Chondrocyte (in vitro differentiated cells): ENCODE results near the gene MR1. TPM values are rescaled to one million over a fixed set of nuclear protein-coding genes. Genes with fewer than 3 reads are reported as not detected.
A peak's percentile ranks its signal among the peaks of the same experiment; 100 is the strongest.

ENCODE experiments used
- DNase-seq: peaks from one replicate; pipeline ENCODE4 v3.0.0; 2021; ENCODE audit warnings: mixed read lengths, low spot score
- H3K27ac Mint-ChIP-seq: one replicate; pipeline ENCODE4 v1.8.0; 2021; ENCODE audit warnings: mild to moderate bottlenecking, moderate library complexity, mixed read lengths; ENCODE audit not compliant: unreplicated experiment
- H3K27me3 Mint-ChIP-seq: 2 replicates; pipeline ENCODE4 v1.8.0; 2021; ENCODE audit warnings: low read depth, mixed read lengths
- H3K36me3 Mint-ChIP-seq: 2 replicates; pipeline ENCODE4 v1.8.0; 2021; ENCODE audit warnings: low read depth, mixed read lengths
- H3K4me1 Mint-ChIP-seq: 2 replicates; pipeline ENCODE4 v1.8.0; 2021; ENCODE audit warnings: low read depth, mild to moderate bottlenecking, mixed read lengths
- H3K4me3 Mint-ChIP-seq: one replicate; pipeline ENCODE4 v1.8.0; 2021; ENCODE audit warnings: mild to moderate bottlenecking, moderate library complexity, mixed read lengths; ENCODE audit not compliant: unreplicated experiment
- H3K9me3 Mint-ChIP-seq: 2 replicates; pipeline ENCODE4 v1.8.0; 2021; ENCODE audit warnings: low read depth, mixed read lengths
- total RNA-seq: library from RNA; stranded (reverse); gene quantifications from 3 replicates; pipeline ENCODE4 v1.2.1, GENCODE V29; 2021
- TF ChIP-seq, protein P1 (sequence below): fragments of 200-600 bp; sonication (generic); IDR thresholded peaks from 2 replicates; pipeline ENCODE4 v1.5.0; 2021; ENCODE audit warnings: antibody characterized with exemption, mild to moderate bottlenecking, moderate library complexity

The MR1 gene
- total RNA-seq, 1 donor from 2014 or later: 3.8 TPM

- DNase-seq: no peak
- peak overlapping the region; percentile 0 for H3K4me3 Mint-ChIP-seq
- peak overlapping the region; percentile 93 for H3K27ac Mint-ChIP-seq
- H3K36me3 Mint-ChIP-seq: peaks cover 4% of the 10 kb centered on the region
- H3K4me1 Mint-ChIP-seq: peaks cover 95% of the 10 kb centered on the region
- no peaks in the 10 kb centered on the region for H3K9me3 Mint-ChIP-seq
- TF ChIP-seq, protein P1, sequence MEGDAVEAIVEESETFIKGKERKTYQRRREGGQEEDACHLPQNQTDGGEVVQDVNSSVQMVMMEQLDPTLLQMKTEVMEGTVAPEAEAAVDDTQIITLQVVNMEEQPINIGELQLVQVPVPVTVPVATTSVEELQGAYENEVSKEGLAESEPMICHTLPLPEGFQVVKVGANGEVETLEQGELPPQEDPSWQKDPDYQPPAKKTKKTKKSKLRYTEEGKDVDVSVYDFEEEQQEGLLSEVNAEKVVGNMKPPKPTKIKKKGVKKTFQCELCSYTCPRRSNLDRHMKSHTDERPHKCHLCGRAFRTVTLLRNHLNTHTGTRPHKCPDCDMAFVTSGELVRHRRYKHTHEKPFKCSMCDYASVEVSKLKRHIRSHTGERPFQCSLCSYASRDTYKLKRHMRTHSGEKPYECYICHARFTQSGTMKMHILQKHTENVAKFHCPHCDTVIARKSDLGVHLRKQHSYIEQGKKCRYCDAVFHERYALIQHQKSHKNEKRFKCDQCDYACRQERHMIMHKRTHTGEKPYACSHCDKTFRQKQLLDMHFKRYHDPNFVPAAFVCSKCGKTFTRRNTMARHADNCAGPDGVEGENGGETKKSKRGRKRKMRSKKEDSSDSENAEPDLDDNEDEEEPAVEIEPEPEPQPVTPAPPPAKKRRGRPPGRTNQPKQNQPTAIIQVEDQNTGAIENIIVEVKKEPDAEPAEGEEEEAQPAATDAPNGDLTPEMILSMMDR: no peak
- no peaks in the 10 kb centered on the region for H3K27me3 Mint-ChIP-seq
Observed at GRCh38 chr1:181095763-181096184, 62.0 kb downstream of the MR1 start.

DNA sequence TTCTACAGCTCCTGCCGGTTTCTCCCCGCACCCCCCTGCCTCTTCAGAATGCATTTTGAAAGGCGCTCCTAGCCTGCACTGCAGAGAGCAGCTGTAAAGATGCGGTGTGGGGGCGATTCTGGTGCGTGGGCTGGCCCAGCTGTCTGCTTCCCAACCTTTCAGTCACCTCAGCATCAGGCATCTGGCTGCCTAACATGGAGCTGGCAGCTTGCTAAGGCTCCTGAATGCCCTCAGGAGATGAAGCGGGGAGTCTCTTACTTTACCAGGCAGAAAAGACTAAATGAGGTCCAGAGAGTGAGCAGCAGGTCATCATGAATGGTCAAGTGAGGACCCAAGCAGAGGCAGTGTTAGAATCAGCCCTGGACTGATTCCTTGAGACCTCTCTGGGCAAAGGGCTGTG, 63.5 kb downstream of the MR1 start:
- no peak for DNase-seq
- H3K27ac Mint-ChIP-seq: no peak overlapping the region
- H3K36me3 Mint-ChIP-seq: peaks cover 4% of the 10 kb centered on the region
- no peaks in the 10 kb centered on the region for H3K27me3 Mint-ChIP-seq
- peaks cover 96% of the 10 kb centered on the region for H3K4me1 Mint-ChIP-seq
- TF ChIP-seq, protein P1: no peak
- H3K4me3 Mint-ChIP-seq: no peak overlapping the region
- no peaks in the 10 kb centered on the region for H3K9me3 Mint-ChIP-seq

DNA sequence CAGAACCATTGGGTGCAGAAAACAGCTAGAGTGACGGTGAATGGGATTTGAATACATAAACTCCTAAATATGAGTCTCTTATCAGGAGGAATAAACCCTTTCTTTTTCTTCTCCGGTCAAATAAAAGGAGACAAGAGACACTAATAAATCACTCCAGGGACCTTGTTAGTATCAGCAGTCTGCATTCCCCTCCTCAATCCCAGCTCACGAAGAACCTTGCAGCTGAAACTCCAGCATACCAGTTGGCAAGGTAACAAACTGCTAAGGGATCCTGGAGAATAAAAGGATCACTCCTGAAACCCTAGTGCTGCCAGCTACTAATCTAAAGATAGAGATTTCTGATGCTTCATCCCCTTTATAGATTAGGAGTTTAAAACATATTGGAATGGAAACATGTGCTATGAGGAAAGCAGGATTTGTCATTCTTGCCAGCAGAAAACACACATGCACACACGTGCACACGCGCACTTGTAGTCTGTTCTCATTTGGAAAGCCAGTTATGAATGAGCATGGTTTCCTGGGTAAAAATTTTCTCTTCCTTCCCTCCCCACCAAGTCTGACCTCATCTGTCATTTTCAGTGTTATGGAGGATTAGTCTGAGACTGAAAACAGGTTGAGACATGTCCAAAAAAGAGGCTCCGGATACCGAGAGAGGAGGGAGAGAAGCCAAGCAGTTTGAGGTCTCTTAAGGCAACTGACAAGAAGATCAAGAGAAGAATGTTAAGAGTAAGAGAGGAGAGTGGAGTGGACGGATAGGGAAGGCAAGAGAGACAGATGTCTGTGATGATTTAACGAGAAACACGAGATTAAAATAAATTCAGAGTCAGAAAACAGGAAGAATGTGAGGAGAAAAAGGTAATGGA, 65.6 kb downstream of the MR1 start:
- Mint-ChIP-seq H3K27ac (peak overlapping the region; percentile 87), H3K4me3 (no peak overlapping the region), H3K9me3 (no peaks in the 10 kb centered on the region), H3K27me3 (no peaks in the 10 kb centered on the region), H3K36me3 (no peaks in the 10 kb centered on the region), H3K4me1 (peaks cover 96% of the 10 kb centered on the region)
- TF ChIP-seq, protein P1: no peak
- DNase-seq: no peak

DNA sequence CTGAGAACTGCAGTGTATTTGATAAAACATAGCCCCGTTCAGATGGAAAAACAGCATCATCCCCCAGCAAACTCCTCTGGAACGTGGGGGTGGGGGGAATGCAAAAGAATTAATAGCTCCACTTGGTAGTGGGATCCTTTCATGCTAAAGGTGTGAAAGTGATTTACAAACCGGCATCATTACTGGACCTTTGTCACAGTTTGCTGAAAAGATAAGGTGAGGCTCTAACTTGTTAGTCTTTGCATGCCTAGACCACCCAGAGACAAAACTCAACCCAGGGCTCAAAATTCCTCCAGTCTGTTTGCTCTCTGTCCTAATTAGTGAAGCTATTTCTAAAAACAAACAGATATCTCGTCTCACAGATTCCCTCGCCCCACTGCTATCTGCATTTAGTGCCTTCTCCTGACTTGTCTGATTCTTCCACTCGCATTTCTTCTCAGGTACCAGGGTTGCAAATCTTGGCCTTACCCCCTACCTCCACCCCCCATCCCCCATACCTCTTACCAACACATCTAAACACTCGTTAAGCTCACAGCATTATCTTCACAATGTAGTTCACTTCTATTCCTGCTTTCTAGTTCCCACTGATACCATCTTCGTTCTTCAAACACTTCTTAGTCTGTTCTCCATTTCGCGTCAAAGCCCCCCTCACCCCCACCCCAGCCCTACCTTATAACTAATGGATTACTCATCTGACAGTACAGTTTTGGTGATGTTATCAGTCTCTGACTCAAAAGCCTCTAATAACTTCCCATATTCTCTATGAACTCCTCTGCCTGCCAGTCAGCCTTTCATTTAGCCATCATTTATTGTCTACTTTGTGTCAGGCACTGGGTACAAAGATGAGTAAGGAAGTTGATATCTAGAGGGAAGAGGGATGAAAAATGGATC, 66.5 kb downstream of the MR1 start:
- no peaks in the 10 kb centered on the region for H3K36me3 Mint-ChIP-seq
- H3K9me3 Mint-ChIP-seq: no peaks in the 10 kb centered on the region
- H3K4me1 Mint-ChIP-seq: peaks cover 90% of the 10 kb centered on the region
- TF ChIP-seq, protein P1: no peak
- peak overlapping the region; percentile 87 for H3K27ac Mint-ChIP-seq
- no peak overlapping the region for H3K4me3 Mint-ChIP-seq
- no peak for DNase-seq
- no peaks in the 10 kb centered on the region for H3K27me3 Mint-ChIP-seq

- TF ChIP-seq, protein P1: no peak
- no peak for DNase-seq
- no peaks in the 10 kb centered on the region for H3K36me3 Mint-ChIP-seq
- H3K4me3 Mint-ChIP-seq: no peak overlapping the region
- H3K4me1 Mint-ChIP-seq: peaks cover 86% of the 10 kb centered on the region
- H3K27ac Mint-ChIP-seq: peak overlapping the region; percentile 78
- no peaks in the 10 kb centered on the region for H3K27me3 Mint-ChIP-seq
- H3K9me3 Mint-ChIP-seq: no peaks in the 10 kb centered on the region
Observed at GRCh38 chr1:181100934-181101333, 67.2 kb downstream of the MR1 start.
